Heart left ventricle (tissue), 13 donors: Measurements from ENCODE around the gene ARHGAP10.

Source experiments
- POLR2A ChIP-seq, 2 donors: fragments of 450-650 bp; IDR thresholded peaks; one replicate each; pipeline ENCODE4 v1.6.1; 2017; ENCODE audit warnings: antibody characterized with exemption in 2 of 2, mild to moderate bottlenecking in 2 of 2, moderate library complexity in 2 of 2
- TF ChIP-seq, protein P1 (sequence below), 12 donors: fragments of 200-600 bp; sonication (generic) in 4 of 12; IDR thresholded peaks; one replicate each; pipeline versions ENCODE4 v1.5.0 to v1.8.0; 2018 to 2022; ENCODE audit warnings: antibody characterized with exemption in 12 of 12, mild to moderate bottlenecking in 5 of 12
- donor health status: ischemic (EF 13 %, LVEDD 7.1; RV severe dilation, severe dysfunction).
- donor health status: DM: no; HTN: yes; CAD: no.
- donor health status: DM: no; HTN: no; CAD: no.
- donor health status: ischemic (EF 25% LVEDD 6.9; RV normal size, moderate dysfunction).
- donor health status: ischemic (EF 25% LVEDD 5.7; RV mildly dilated, moderate dysfunction).
- donor health status: ischemic (EF 35%, LVEDD 5.7; RV mildly dilated, moderate dysfunction).
- donor health status: nonischemic (EF 11% LVEDD 7.7; RV severe dilation, severe dysfunction).
- donor health status: DM: yes; HTN: yes; CAD: no.
- donor health status: PGD.
- donor health status: ischemic (EF 29% LVEDD 5.4; RV normal size, mild dysfunction).
- donor health status: nonischemic (EF 23%, LVEDD 6.1; RV moderate dilation, normal function).

DNA sequence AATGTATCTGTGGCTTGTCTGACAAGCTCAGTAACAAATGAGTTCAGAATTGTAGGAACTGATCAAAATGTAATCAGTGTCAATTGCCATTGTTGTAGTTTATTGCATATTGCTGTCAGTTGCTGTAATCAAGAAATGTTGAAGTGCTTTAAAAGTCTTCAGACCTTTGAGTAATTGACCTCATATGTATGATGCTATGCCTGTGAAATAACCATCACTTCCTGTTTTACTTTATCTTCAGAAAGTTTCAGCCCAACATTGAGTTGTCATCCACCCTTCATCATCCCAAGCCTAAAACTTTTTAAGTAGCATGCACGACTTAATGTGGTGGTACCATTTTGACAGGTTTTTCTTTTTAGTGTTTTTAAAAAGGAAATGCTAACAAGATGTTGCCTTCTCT, 212.4 kb downstream of the ARHGAP10 start:
- TF ChIP-seq, protein P1, sequence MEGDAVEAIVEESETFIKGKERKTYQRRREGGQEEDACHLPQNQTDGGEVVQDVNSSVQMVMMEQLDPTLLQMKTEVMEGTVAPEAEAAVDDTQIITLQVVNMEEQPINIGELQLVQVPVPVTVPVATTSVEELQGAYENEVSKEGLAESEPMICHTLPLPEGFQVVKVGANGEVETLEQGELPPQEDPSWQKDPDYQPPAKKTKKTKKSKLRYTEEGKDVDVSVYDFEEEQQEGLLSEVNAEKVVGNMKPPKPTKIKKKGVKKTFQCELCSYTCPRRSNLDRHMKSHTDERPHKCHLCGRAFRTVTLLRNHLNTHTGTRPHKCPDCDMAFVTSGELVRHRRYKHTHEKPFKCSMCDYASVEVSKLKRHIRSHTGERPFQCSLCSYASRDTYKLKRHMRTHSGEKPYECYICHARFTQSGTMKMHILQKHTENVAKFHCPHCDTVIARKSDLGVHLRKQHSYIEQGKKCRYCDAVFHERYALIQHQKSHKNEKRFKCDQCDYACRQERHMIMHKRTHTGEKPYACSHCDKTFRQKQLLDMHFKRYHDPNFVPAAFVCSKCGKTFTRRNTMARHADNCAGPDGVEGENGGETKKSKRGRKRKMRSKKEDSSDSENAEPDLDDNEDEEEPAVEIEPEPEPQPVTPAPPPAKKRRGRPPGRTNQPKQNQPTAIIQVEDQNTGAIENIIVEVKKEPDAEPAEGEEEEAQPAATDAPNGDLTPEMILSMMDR (IDR thresholded peaks at IDR 0.05), result no peak
- TF ChIP-seq POLR2A (IDR thresholded peaks at IDR 0.05), result no peak
